ENCODE measurements around the gene LRP2. TPM values are rescaled to one million over a fixed set of nuclear protein-coding genes. Genes with fewer than 3 reads are reported as not detected.

Gene LRP2
- polyA plus RNA-seq, 2 of the 4 experiments (the other 2 are of a cell fraction): 0.04 TPM; not detected in 1

DNA sequence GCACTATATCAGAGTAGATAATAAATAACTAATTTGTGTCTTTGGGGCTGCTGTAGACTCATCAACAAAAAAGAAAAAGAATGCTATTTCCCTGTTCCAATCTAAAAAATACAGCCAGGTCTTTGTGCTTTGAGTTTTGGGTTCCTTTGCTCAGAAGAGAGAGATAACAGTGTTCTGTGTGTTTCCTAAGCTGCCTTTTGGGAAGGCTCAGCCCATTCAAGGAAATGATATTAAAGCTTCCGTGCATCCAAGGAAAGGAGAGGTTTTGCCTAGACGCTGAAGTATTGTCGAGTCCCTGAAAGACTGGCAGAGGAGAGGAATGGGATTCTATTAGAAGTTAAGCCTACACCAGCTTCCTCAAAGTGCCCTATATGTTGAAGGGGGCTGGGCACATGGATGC lies 25.8 kb upstream of the LRP2 start:
- Histone ChIP-seq H3K4me3 (no peak overlapping the region), H3K27ac (no peak overlapping the region), H3K4me2 (no peak overlapping the region), H3K4me1 (no peaks in the 10 kb centered on the region), H3K9me3 (no peaks in the 10 kb centered on the region)
- 38% methylated on average over 3 of the region's 3 CpGs for WGBS (ENCODE audit: missing lambda C conversion rate)
- FAIRE-seq: no peak
- no peak for ATAC-seq
- ChIA-PET CTCF (interaction anchor here (2.2 kb wide), 1 partner anchor 9 kb away, joined by 4 read pairs; no protein-coding TSS in a partner anchor), POLR2A (no interaction called here)
- no peak for TF ChIP-seq HOXB5 (CRISPR knock-in tag; IDR thresholded peaks at IDR 0.05)
- TF ChIP-seq FOXS1 (CRISPR knock-in tag; IDR thresholded peaks at IDR 0.05): no peak
- TF ChIP-seq KDM1A (IDR thresholded peaks at IDR 0.05; ENCODE audit: low read depth): no peak
- no peak for TF ChIP-seq HES2 (IDR thresholded peaks at IDR 0.05)
- no peak for TF ChIP-seq CBX2 (IDR thresholded peaks at IDR 0.05; ENCODE audit: borderline replicate concordance, low read depth)
- no peak for TF ChIP-seq SMC3 (IDR thresholded peaks at IDR 0.05)
- no peak for TF ChIP-seq HOXB13 (CRISPR knock-in tag; IDR thresholded peaks at IDR 0.05; ENCODE audit: low read depth)
- TF ChIP-seq POLR2AphosphoS2 (conservative IDR thresholded peaks at IDR 0.05; ENCODE audit: low read length): no peak
- no peak for TF ChIP-seq HDAC2 (IDR thresholded peaks at IDR 0.05)
- TF ChIP-seq NR3C1 (IDR thresholded peaks at IDR 0.05): no peak
- TF ChIP-seq PHF8 (IDR thresholded peaks at IDR 0.05; ENCODE audit: borderline replicate concordance, low read depth): no peak
- TF ChIP-seq CBX8 (IDR thresholded peaks at IDR 0.05): no peak
- TF ChIP-seq TFCP2L1 (CRISPR knock-in tag; IDR thresholded peaks at IDR 0.05): no peak
- no peak for TF ChIP-seq RAD21 (conservative IDR thresholded peaks at IDR 0.05 in 1 of 2, IDR thresholded peaks at IDR 0.05 in 1 of 2)
- DNase-seq (ENCODE audit: low read depth in 1 of 2, low spot score in 1 of 2): no peak

DNA sequence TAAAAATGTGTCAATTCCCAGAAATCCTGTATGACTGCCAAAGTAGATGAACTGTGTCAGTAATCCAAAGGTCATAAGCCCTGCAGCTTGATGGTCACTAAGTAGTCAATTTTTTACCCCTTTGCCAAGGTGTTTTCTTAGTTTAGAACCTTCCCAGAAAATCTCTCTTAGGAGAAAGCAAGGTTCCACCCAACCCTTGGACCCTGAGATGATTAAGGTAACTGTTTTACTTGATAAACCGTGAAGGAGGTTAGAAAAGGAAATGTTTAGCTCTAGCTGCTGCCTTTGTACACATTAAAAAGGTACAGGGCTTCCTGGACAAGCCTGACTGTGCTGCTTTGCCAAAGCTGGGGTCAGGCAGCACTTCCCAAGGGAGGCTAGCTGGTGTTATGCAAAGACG lies 24.4 kb upstream of the LRP2 start:
- ATAC-seq: no peak
- WGBS (ENCODE audit: missing lambda C conversion rate): 14% methylated on average over 2 of the region's 2 CpGs
- no peak for TF ChIP-seq RFX5 (IDR thresholded peaks at IDR 0.05)
- no peak for TF ChIP-seq HES2 (IDR thresholded peaks at IDR 0.05)
- TF ChIP-seq ZSCAN20 (CRISPR knock-in tag; IDR thresholded peaks at IDR 0.05): no peak
- no peak for TF ChIP-seq SREBF2 (IDR thresholded peaks at IDR 0.05)
- no peak for TF ChIP-seq MYC (IDR thresholded peaks at IDR 0.05; ENCODE audit: borderline replicate concordance, low read length)
- TF ChIP-seq TP53 (CRISPR knock-in tag; IDR thresholded peaks at IDR 0.05): no peak
- no peak for TF ChIP-seq REST (IDR thresholded peaks at IDR 0.05)
- no peak for TF ChIP-seq POLR2A (IDR thresholded peaks at IDR 0.05; ENCODE audit: low read length)
- no peak for TF ChIP-seq TFCP2L1 (CRISPR knock-in tag; IDR thresholded peaks at IDR 0.05)
- Histone ChIP-seq H3K9me3 (no peaks in the 10 kb centered on the region), H3K4me2 (no peak overlapping the region), H3K4me3 (no peak overlapping the region), H3K27ac (no peak overlapping the region), H3K4me1 (no peaks in the 10 kb centered on the region)
- POLR2A ChIA-PET: no interaction called here
- DNase-seq (ENCODE audit: low read depth in 1 of 2, low spot score in 1 of 2): no peak
- no peak for FAIRE-seq
- CTCF ChIA-PET: interaction anchor here (2.2 kb wide), 1 partner anchor 10 kb away, joined by 4 read pairs; no protein-coding TSS in a partner anchor

DNA sequence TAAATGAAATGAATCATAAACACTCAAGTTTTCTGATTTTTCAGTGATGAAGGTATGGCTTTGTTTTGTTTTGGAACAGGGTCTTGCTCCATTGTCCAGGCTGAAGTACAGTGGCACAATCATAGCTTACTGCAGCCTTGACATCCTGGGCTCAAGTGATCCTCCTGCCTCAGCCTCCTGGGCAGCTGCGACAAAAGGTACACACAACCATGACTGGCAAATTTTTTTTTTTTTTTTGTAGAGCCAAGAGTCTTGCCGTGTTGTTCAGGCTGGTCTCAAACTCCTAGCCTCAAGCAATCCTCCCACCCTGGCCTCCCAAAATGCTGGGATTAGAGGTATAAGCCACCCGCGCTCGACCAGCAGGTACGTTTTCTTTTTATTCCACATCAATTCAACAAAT lies 22.5 kb upstream of the LRP2 start:
- ChIA-PET POLR2A (no interaction called here), CTCF (interaction anchor here (0.6 kb wide), 2 partner anchors 249 to 1377 kb away, joined by 3 to 4 read pairs; no protein-coding TSS in a partner anchor)
- H3K4me1 ChIP-seq: no peaks in the 10 kb centered on the region
- no peak overlapping the region for H3K4me3 ChIP-seq
- ATAC-seq (no peak), DNase-seq (ENCODE audit: low read depth in 1 of 2, low spot score in 1 of 2) (no peak), FAIRE-seq (no peak)
- no peaks in the 10 kb centered on the region for H3K9me3 ChIP-seq
- WGBS (ENCODE audit: missing lambda C conversion rate): 63% methylated on average over 6 of the region's 6 CpGs
- no peak overlapping the region for H3K27ac ChIP-seq
- no peak overlapping the region for H3K4me2 ChIP-seq
- TF ChIP-seq NFE2L2 (conservative IDR thresholded peaks at IDR 0.05; ENCODE audit: low read length) (peak; percentile 50; the same call in 1 of the 2 replicates), CBX2 (IDR thresholded peaks at IDR 0.05; ENCODE audit: borderline replicate concordance, low read depth) (no peak)
